HCT116 (cell line): ENCODE results near the gene CACNB3. TPM values are rescaled to one million over a fixed set of nuclear protein-coding genes. Genes with fewer than 3 reads are reported as not detected.

Experiments
- ATAC-seq: fragments of 200-7000 bp; cut with Tn5 transposase; 2 replicates; pipeline ENCODE4 v1.9.1; 2020; ENCODE audit warnings: mild to moderate bottlenecking, moderate library complexity
- BruUV-seq: library from RNA; stranded (reverse); fragments of 400-500 nt; replicated peaks from 2 replicates; lab custom pipeline; 2021; lab: Mats Ljungman, UMichigan
- CTCF ChIA-PET: fragments of 300-600 bp; sonication (Branson Sonifier 250); formaldehyde crosslinking; loops from one replicate; lab custom pipeline; 2021; ENCODE audit warnings: antibody characterized with exemption; lab: Charles Lee
- POLR2A ChIA-PET: fragments of 300-600, 350-600 bp; sonication (Branson Sonifier 250); formaldehyde crosslinking; loops from one replicate; lab custom pipeline; 2021; ENCODE audit warnings: antibody characterized with exemption; lab: Charles Lee
- RAD21 ChIA-PET, 2 experiments: fragments of 300-600 bp; sonication (Branson Sonifier 250); formaldehyde crosslinking; loops; one replicate each; lab custom pipeline; 2023; ENCODE audit warnings: low total read pairs in 2 of 2; ENCODE audit not compliant: uncharacterized antibody in 2 of 2, unreplicated experiment in 2 of 2, low non-redundant PET in 1 of 2; lab: Charles Lee
- DNase-seq: peaks from one replicate; pipeline ENCODE4 v3.0.0-alpha.2; 2010; ENCODE audit warnings: low read depth, low spot score
- H2AFZ ChIP-seq: fragments of 200-600 bp; shearing (Covaris generic), sonication (generic); 2 replicates; pipeline ENCODE4 v1.6.1; 2017; ENCODE audit warnings: low read depth, mixed run types, mixed read lengths, antibody characterized with exemption, low read length; ENCODE audit not compliant: poor library complexity, severe bottlenecking
- H3K27ac ChIP-seq: 2 replicates; pipeline ENCODE4 v1.5.1; 2012; ENCODE audit warnings: low read depth, low read length
- H3K27me3 ChIP-seq: fragments of 200-600 bp; sonication (generic); 2 replicates; pipeline ENCODE4 v1.6.1; 2016; ENCODE audit warnings: mixed run types, low read length, mixed read lengths; ENCODE audit not compliant: insufficient read depth
- H3K36me3 ChIP-seq, 2 experiments: fragments of 200-500 bp in 1 of 2; fragments of 200-600 bp in 1 of 2; sonication (Bioruptor generic) in 1 of 2; sonication (generic) in 1 of 2; 2 replicates each; pipeline versions ENCODE4 v1.5.1 to v1.6.1; 2014 to 2016; ENCODE audit warnings: low read length in 2 of 2, inconsistent platforms in 1 of 2, mixed read lengths in 1 of 2, mixed run types in 1 of 2; ENCODE audit not compliant: insufficient read depth in 2 of 2, control insufficient read depth in 1 of 2
- H3K4me1 ChIP-seq, 2 experiments: fragments of 200-600 bp in 1 of 2; sonication (generic) in 1 of 2; 2 replicates each; pipeline versions ENCODE4 v1.5.1 to v1.6.1; 2012 to 2017; ENCODE audit warnings: low read length in 2 of 2, inconsistent platforms in 1 of 2, mild to moderate bottlenecking in 1 of 2, mixed read lengths in 1 of 2, mixed run types in 1 of 2, moderate library complexity in 1 of 2; ENCODE audit not compliant: insufficient read depth in 2 of 2, control insufficient read depth in 1 of 2
- H3K4me2 ChIP-seq: fragments of 200-600 bp; sonication (generic); 2 replicates; pipeline ENCODE4 v1.6.1; 2017; ENCODE audit warnings: mixed run types, low read length, mixed read lengths
- H3K4me3 ChIP-seq, 2 experiments: fragments of 200-600 bp in 1 of 2; sonication (generic) in 1 of 2; replicated peaks in 1 of 2; 2 replicates each; pipeline ENCODE4 v1.5.1; 2011 to 2016; ENCODE audit warnings: low read length in 2 of 2, control low read depth in 1 of 2, low read depth in 1 of 2, mild to moderate bottlenecking in 1 of 2, mixed read lengths in 1 of 2, mixed run types in 1 of 2
- H3K79me2 ChIP-seq: fragments of 200-600 bp; sonication (generic); 2 replicates; pipeline ENCODE4 v1.6.1; 2017; ENCODE audit warnings: mild to moderate bottlenecking, mixed run types, low read length, moderate library complexity, mixed read lengths; ENCODE audit not compliant: insufficient read depth
- H3K9ac ChIP-seq: fragments of 200-600 bp; sonication (generic); 2 replicates; pipeline ENCODE4 v1.6.1; 2016; ENCODE audit warnings: low read length, mixed read lengths
- H3K9me2 ChIP-seq: fragments of 200-600 bp; sonication (generic), shearing (Covaris generic); 2 replicates; pipeline ENCODE4 v1.6.1; 2017; ENCODE audit warnings: mixed run types, mild to moderate bottlenecking, moderate library complexity; ENCODE audit not compliant: insufficient read depth
- H3K9me3 ChIP-seq, 2 experiments: fragments of 200-500 bp in 1 of 2; fragments of 200-600 bp in 1 of 2; sonication (Bioruptor generic) in 1 of 2; sonication (generic) in 1 of 2; 2 replicates each; pipeline ENCODE4 v1.6.1; 2014 to 2017; ENCODE audit warnings: low read length in 2 of 2, mixed read lengths in 2 of 2, inconsistent platforms in 1 of 2, low read depth in 1 of 2, mild to moderate bottlenecking in 1 of 2, mixed run types in 1 of 2, moderate library complexity in 1 of 2; ENCODE audit not compliant: control insufficient read depth in 1 of 2, insufficient read depth in 1 of 2
- H4K20me1 ChIP-seq: fragments of 200-600 bp; sonication (generic), shearing (Covaris generic); 2 replicates; pipeline ENCODE4 v1.6.1; 2017; ENCODE audit warnings: mixed run types, mild to moderate bottlenecking, moderate library complexity; ENCODE audit not compliant: insufficient read depth
- CBX3 ChIP-seq: IDR thresholded peaks from 2 replicates; pipeline ENCODE4 v1.6.1; 2012; ENCODE audit warnings: low read depth
- EGR1 ChIP-seq: IDR thresholded peaks from 2 replicates; pipeline ENCODE4 v1.6.1; 2012; ENCODE audit warnings: low read depth
- ELF1 ChIP-seq: IDR thresholded peaks from 2 replicates; pipeline ENCODE4 v1.6.1; 2012; ENCODE audit warnings: low read depth, borderline replicate concordance
- EZH2 ChIP-seq: fragments of 200-600 bp; sonication (generic); IDR thresholded peaks from 2 replicates; pipeline ENCODE4 v1.6.1; 2017; ENCODE audit warnings: antibody characterized with exemption, mixed run types
- EZH2phosphoT487 ChIP-seq: fragments of 200-600 bp; IDR thresholded peaks from 2 replicates; pipeline ENCODE4 v1.6.1; 2018; ENCODE audit warnings: antibody characterized with exemption, borderline replicate concordance
- FOSL1 ChIP-seq: IDR thresholded peaks from 2 replicates; pipeline ENCODE4 v1.6.1; 2012; ENCODE audit warnings: low read depth
- POLR2A ChIP-seq: IDR thresholded peaks from 2 replicates; pipeline ENCODE4 v1.7.0; 2011; ENCODE audit warnings: borderline replicate concordance; ENCODE audit not compliant: insufficient read depth, insufficient read length; ENCODE audit errors: extremely low read depth
- SIN3A ChIP-seq: IDR thresholded peaks from 2 replicates; pipeline ENCODE4 v1.6.1; 2012; ENCODE audit warnings: low read depth
- SP1 ChIP-seq: IDR thresholded peaks from 2 replicates; pipeline ENCODE4 v1.6.1; 2012; ENCODE audit warnings: low read depth
- SRF ChIP-seq: IDR thresholded peaks from 2 replicates; pipeline ENCODE4 v1.6.1; 2012; ENCODE audit warnings: low read depth
- TCF7L2 ChIP-seq: IDR thresholded peaks from 2 replicates; pipeline ENCODE4 v1.7.0; 2011; ENCODE audit warnings: borderline replicate concordance, inconsistent platforms; ENCODE audit not compliant: insufficient read depth, insufficient read length; ENCODE audit errors: extremely low read depth
- YY1 ChIP-seq: IDR thresholded peaks from 2 replicates; pipeline ENCODE4 v1.6.1; 2011; ENCODE audit warnings: low read length, low read depth, moderate library complexity, mild to moderate bottlenecking; ENCODE audit not compliant: insufficient replicate concordance; ENCODE audit errors: extremely low read depth
- ZFX ChIP-seq: fragments of 450-650 bp; IDR thresholded peaks from 2 replicates; pipeline ENCODE4 v1.6.1; 2017
- ZNF274 ChIP-seq: fragments of 200-500 bp; sonication (Bioruptor generic); IDR thresholded peaks from 2 replicates; pipeline ENCODE4 v1.6.1; 2014; ENCODE audit warnings: mild to moderate bottlenecking, low read depth, low read length, inconsistent platforms
- intact Hi-C: fragments of 100-400 bp; cut with micrococcal nuclease; formaldehyde crosslinking; loops from 2 replicates; pipeline ENCODE4 v1.10.0; 2022
- total RNA-seq: library from RNA; stranded (reverse); gene quantifications from one replicate; pipeline ENCODE4 v1.2.1, GENCODE V29; 2021; ENCODE audit not compliant: unreplicated experiment
- TF ChIP-seq, protein P1 (sequence below): IDR thresholded peaks from 2 replicates; pipeline ENCODE4 v1.6.1; 2012
- TF ChIP-seq, protein P2 (sequence below): IDR thresholded peaks from 2 replicates; pipeline ENCODE4 v1.6.1; 2011; ENCODE audit warnings: mild to moderate bottlenecking, low read length, moderate library complexity; ENCODE audit not compliant: insufficient replicate concordance; ENCODE audit errors: extremely low read depth
- TF ChIP-seq, protein P3 (sequence below), 3 experiments: fragments of 200-600 bp in 1 of 3; sonication (generic) in 1 of 3; IDR thresholded peaks in 2 of 3; conservative IDR thresholded peaks in 1 of 3; 2 replicates each; pipeline ENCODE4 v1.5.1; 2012 to 2017; ENCODE audit warnings: low read depth in 2 of 3, low read length in 2 of 3, antibody characterized with exemption in 1 of 3, borderline replicate concordance in 1 of 3, control low read depth in 1 of 3, mild to moderate bottlenecking in 1 of 3, mixed read lengths in 1 of 3, mixed run types in 1 of 3, moderate library complexity in 1 of 3; ENCODE audit not compliant: insufficient read depth in 1 of 3
- TF ChIP-seq, protein P4 (sequence below): IDR thresholded peaks from 2 replicates; pipeline ENCODE4 v1.6.1; 2012; ENCODE audit warnings: low read depth
- TF ChIP-seq, protein P5 (sequence below): IDR thresholded peaks from 2 replicates; pipeline ENCODE4 v1.6.1; 2012

CACNB3 gene
- total RNA-seq, 1 experiment from 2014 or later: 22.0 TPM

DNA sequence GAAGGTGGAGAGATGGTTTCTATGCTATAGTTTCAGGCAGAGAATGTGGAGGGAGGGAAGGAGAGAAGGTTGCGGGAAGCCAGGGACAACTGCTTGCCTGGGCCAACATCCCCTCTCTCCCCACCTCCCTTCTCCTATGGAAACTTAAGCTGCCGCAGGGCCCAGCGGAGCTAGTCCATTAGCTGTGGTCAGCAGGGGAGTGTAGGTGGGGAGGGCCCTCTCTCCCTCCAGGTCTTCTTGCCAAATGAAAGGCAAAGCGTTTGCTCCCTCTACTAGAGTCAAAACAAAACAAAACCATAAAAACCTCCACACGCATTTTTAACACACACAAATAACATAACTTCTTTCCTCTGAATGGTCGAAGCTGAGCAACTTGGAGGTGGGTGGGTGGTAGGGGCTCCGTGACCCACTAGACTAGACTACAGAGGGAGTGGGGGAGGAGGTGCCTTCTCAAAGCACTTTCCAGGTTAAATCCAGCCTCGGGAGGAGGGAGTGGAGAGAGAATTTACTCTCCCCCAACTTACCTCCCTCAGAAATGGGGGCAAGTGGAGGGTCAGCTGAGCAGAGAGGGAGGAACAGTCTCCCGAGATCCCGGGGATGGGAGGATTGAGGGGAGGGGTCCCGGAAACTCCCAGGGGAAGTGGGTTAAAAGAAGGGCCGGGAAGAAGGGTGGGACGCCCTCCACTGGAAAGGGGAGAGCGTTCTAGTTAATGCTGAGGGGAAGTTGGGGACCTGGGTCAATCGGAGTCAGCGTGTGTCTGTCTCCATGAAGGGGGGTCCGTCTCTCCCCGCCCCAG, 4.6 kb upstream of the CACNB3 start:
- ChIA-PET RAD21 (no interaction called here), CTCF (no interaction called here), POLR2A (no interaction called here)
- no peaks in the 10 kb centered on the region for H4K20me1 ChIP-seq
- H2AFZ ChIP-seq: no peak overlapping the region
- peaks cover 25 to 51% of the 10 kb centered on the region in 2 experiments for H3K4me1 ChIP-seq
- H3K27ac ChIP-seq: no peak overlapping the region; the same call in 1 of the 2 replicates
- H3K4me3 ChIP-seq: peak overlapping the region in 1 of 2 experiments; percentile 92; a peak in 1 of 4 replicates
- peak overlapping the region; percentile 100 for H3K4me2 ChIP-seq
- intact Hi-C loops: no loop called here
- H3K27me3 ChIP-seq: no peaks in the 10 kb centered on the region
- H3K9me3 ChIP-seq: no peaks in the 10 kb centered on the region
- H3K36me3 ChIP-seq: no peaks in the 10 kb centered on the region
- H3K9ac ChIP-seq: no peak overlapping the region
- BruUV-seq: no TSS peak
- no peaks in the 10 kb centered on the region for H3K79me2 ChIP-seq
- ATAC-seq (no peak), DNase-seq (no peak)
- no peaks in the 10 kb centered on the region for H3K9me2 ChIP-seq
- TF ChIP-seq ZNF274: no peak
- TF ChIP-seq, protein P1, sequence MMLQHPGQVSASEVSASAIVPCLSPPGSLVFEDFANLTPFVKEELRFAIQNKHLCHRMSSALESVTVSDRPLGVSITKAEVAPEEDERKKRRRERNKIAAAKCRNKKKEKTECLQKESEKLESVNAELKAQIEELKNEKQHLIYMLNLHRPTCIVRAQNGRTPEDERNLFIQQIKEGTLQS: no peak
- no peak for TF ChIP-seq POLR2A
- no peak for TF ChIP-seq SRF
- TF ChIP-seq SIN3A: no peak
- TF ChIP-seq, protein P2, sequence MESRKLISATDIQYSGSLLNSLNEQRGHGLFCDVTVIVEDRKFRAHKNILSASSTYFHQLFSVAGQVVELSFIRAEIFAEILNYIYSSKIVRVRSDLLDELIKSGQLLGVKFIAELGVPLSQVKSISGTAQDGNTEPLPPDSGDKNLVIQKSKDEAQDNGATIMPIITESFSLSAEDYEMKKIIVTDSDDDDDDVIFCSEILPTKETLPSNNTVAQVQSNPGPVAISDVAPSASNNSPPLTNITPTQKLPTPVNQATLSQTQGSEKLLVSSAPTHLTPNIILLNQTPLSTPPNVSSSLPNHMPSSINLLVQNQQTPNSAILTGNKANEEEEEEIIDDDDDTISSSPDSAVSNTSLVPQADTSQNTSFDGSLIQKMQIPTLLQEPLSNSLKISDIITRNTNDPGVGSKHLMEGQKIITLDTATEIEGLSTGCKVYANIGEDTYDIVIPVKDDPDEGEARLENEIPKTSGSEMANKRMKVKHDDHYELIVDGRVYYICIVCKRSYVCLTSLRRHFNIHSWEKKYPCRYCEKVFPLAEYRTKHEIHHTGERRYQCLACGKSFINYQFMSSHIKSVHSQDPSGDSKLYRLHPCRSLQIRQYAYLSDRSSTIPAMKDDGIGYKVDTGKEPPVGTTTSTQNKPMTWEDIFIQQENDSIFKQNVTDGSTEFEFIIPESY: no peak
- TF ChIP-seq, protein P3, sequence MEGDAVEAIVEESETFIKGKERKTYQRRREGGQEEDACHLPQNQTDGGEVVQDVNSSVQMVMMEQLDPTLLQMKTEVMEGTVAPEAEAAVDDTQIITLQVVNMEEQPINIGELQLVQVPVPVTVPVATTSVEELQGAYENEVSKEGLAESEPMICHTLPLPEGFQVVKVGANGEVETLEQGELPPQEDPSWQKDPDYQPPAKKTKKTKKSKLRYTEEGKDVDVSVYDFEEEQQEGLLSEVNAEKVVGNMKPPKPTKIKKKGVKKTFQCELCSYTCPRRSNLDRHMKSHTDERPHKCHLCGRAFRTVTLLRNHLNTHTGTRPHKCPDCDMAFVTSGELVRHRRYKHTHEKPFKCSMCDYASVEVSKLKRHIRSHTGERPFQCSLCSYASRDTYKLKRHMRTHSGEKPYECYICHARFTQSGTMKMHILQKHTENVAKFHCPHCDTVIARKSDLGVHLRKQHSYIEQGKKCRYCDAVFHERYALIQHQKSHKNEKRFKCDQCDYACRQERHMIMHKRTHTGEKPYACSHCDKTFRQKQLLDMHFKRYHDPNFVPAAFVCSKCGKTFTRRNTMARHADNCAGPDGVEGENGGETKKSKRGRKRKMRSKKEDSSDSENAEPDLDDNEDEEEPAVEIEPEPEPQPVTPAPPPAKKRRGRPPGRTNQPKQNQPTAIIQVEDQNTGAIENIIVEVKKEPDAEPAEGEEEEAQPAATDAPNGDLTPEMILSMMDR (IDR thresholded peaks at IDR 0.05 in 2 of 3, conservative IDR thresholded peaks at IDR 0.05 in 1 of 3; ENCODE audit: borderline replicate concordance in 1 of 3, insufficient read depth in 1 of 3, low read depth in 2 of 3, low read length in 2 of 3): no peak
- no peak for TF ChIP-seq ZFX
- TF ChIP-seq TCF7L2: no peak
- TF ChIP-seq, protein P4, sequence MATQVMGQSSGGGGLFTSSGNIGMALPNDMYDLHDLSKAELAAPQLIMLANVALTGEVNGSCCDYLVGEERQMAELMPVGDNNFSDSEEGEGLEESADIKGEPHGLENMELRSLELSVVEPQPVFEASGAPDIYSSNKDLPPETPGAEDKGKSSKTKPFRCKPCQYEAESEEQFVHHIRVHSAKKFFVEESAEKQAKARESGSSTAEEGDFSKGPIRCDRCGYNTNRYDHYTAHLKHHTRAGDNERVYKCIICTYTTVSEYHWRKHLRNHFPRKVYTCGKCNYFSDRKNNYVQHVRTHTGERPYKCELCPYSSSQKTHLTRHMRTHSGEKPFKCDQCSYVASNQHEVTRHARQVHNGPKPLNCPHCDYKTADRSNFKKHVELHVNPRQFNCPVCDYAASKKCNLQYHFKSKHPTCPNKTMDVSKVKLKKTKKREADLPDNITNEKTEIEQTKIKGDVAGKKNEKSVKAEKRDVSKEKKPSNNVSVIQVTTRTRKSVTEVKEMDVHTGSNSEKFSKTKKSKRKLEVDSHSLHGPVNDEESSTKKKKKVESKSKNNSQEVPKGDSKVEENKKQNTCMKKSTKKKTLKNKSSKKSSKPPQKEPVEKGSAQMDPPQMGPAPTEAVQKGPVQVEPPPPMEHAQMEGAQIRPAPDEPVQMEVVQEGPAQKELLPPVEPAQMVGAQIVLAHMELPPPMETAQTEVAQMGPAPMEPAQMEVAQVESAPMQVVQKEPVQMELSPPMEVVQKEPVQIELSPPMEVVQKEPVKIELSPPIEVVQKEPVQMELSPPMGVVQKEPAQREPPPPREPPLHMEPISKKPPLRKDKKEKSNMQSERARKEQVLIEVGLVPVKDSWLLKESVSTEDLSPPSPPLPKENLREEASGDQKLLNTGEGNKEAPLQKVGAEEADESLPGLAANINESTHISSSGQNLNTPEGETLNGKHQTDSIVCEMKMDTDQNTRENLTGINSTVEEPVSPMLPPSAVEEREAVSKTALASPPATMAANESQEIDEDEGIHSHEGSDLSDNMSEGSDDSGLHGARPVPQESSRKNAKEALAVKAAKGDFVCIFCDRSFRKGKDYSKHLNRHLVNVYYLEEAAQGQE: no peak
- TF ChIP-seq SP1: no peak
- no peak for TF ChIP-seq EZH2phosphoT487
- TF ChIP-seq CBX3: no peak
- TF ChIP-seq, protein P5, sequence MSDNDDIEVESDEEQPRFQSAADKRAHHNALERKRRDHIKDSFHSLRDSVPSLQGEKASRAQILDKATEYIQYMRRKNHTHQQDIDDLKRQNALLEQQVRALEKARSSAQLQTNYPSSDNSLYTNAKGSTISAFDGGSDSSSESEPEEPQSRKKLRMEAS: no peak
- no peak for TF ChIP-seq FOSL1
- no peak for TF ChIP-seq YY1
- no peak for TF ChIP-seq ELF1
- TF ChIP-seq EZH2: no peak
- TF ChIP-seq EGR1: no peak
